Measurements from ENCODE around the gene NHS.

Gene NHS

DNA sequence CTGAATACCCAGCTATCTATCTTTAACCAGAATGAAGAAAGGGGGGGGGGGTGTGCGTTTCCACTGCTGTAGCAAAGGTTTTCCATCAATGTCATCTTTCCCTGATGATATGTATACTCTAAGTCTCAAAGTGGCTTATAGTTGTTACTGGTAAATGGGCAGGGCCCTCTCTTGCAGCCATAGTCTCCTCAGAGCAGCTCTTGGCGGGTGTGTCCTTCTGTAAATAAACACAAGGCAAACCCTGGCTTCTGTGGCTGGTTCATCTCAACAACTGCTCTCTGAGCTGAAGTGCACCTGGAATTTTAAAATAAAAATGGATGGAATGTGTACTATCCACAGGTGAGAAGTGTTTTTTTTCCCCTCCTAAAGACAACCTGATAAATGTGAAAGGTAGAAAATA lies 304.8 kb downstream of the NHS start:
- Histone ChIP-seq H3K9me3 (no peaks in the 10 kb centered on the region), H3K4me3 (no peak overlapping the region), H3K36me3 (no peaks in the 10 kb centered on the region), H3K27ac (no peak overlapping the region), H3K4me1 (peaks cover 0 to 18% (median 5%) of the 10 kb centered on the region in 4 donors), H3K27me3 (no peaks in the 10 kb centered on the region)
- intact Hi-C loops (cut with DNase I; ENCODE audit: low total_unique reads) = no loop called here
- no peak for DNase-seq
- TF ChIP-seq, protein P1, sequence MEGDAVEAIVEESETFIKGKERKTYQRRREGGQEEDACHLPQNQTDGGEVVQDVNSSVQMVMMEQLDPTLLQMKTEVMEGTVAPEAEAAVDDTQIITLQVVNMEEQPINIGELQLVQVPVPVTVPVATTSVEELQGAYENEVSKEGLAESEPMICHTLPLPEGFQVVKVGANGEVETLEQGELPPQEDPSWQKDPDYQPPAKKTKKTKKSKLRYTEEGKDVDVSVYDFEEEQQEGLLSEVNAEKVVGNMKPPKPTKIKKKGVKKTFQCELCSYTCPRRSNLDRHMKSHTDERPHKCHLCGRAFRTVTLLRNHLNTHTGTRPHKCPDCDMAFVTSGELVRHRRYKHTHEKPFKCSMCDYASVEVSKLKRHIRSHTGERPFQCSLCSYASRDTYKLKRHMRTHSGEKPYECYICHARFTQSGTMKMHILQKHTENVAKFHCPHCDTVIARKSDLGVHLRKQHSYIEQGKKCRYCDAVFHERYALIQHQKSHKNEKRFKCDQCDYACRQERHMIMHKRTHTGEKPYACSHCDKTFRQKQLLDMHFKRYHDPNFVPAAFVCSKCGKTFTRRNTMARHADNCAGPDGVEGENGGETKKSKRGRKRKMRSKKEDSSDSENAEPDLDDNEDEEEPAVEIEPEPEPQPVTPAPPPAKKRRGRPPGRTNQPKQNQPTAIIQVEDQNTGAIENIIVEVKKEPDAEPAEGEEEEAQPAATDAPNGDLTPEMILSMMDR (IDR thresholded peaks at IDR 0.05) = no peak

GRCh38 chrX:17680732-17681413 lies 305.9 kb downstream of the NHS start:
- H3K4me3 ChIP-seq = no peak overlapping the region
- H3K4me1 ChIP-seq = peaks cover 0 to 26% (median 5%) of the 10 kb centered on the region in 4 donors
- H3K27ac ChIP-seq = no peak overlapping the region
- intact Hi-C loops (cut with DNase I; ENCODE audit: low total_unique reads) = no loop called here
- no peak for DNase-seq
- H3K36me3 ChIP-seq = no peaks in the 10 kb centered on the region
- H3K27me3 ChIP-seq = no peaks in the 10 kb centered on the region
- TF ChIP-seq, protein P1 (IDR thresholded peaks at IDR 0.05) = no peak
- no peaks in the 10 kb centered on the region for H3K9me3 ChIP-seq

DNA sequence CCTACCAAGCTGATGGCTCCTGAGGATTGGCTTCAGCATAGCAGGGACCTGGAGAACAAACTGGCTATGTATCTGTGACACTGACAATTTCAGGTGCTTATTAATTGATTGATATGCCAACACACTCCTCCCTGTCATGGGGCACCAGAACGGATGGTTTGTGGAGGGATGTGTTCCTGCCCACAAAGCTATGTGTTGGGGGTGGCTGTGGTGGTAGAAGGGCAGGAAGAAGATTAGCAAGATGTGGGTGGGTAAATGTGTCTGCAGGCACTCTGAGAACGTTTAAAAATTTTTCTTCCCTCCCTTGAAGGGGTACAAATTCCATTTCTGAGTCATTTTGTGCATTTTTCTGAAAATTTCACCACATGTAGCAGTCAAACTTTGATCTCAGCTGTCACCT lies 307.3 kb downstream of the NHS start:
- no peak for DNase-seq
- TF ChIP-seq, protein P1 (IDR thresholded peaks at IDR 0.05) = no peak
- Histone ChIP-seq H3K27me3 (no peaks in the 10 kb centered on the region), H3K4me1 (peaks cover 0 to 26% (median 5%) of the 10 kb centered on the region in 4 donors), H3K4me3 (no peak overlapping the region), H3K36me3 (no peaks in the 10 kb centered on the region), H3K27ac (no peak overlapping the region), H3K9me3 (no peaks in the 10 kb centered on the region)
- intact Hi-C loops (cut with DNase I; ENCODE audit: low total_unique reads) = no loop called here

DNA sequence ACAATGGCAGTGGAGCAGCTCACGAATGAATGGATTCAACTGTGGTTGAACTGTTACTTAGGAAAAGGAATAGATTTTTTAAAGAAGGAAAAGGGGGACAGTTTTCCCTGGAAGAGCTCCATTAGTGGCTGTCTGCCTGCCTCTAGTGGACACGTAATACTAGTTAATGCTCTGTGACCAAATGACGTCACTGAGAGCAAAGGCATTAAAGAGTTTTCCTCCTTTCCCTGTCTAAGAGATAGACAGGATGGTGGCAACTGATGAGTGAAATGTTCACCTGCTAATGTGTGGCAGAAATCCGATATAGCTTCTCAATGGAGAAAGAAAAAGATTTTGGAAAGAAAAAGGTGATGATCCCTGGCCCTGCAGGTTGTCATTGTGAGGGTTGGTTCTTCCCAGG lies 310.0 kb downstream of the NHS start:
- intact Hi-C loops (cut with DNase I; ENCODE audit: low total_unique reads) = loop anchor here (5.0 kb wide), 1 partner anchor 143 kb away; no protein-coding TSS in a partner anchor
- TF ChIP-seq, protein P1 (IDR thresholded peaks at IDR 0.05) = no peak
- DNase-seq = no peak
- Histone ChIP-seq H3K9me3 (no peaks in the 10 kb centered on the region), H3K4me1 (peaks cover 0 to 27% (median 5%) of the 10 kb centered on the region in 4 donors), H3K27me3 (no peaks in the 10 kb centered on the region), H3K36me3 (no peaks in the 10 kb centered on the region), H3K4me3 (no peak overlapping the region), H3K27ac (no peak overlapping the region)

DNA sequence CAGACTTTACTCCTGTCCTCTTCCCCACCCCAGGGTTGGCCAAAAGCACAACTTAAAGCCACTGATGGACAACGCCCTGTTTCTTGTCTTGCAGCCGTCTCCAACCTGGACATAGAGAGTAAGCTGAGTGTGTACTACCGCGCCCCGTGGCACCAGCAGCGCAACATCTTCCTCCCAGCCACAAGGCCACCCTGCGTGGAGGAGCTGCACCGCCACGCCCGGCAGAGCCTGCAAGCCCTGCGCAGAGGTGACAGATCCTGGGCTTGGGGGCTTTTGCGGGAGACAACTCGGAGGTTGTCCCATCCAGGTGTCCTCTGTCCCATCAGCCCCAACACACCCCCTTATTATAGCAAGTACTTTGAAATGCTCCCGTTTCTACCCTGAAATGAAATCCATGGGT lies 312.6 kb downstream of the NHS start:
- peaks cover 0 to 17% (median 2%) of the 10 kb centered on the region in 4 donors for H3K4me1 ChIP-seq
- no peaks in the 10 kb centered on the region for H3K27me3 ChIP-seq
- DNase-seq = no peak
- no peak overlapping the region for H3K4me3 ChIP-seq
- no peaks in the 10 kb centered on the region for H3K36me3 ChIP-seq
- H3K27ac ChIP-seq = no peak overlapping the region
- H3K9me3 ChIP-seq = no peaks in the 10 kb centered on the region
- intact Hi-C loops (cut with DNase I; ENCODE audit: low total_unique reads) = loop anchor here (5.0 kb wide), 1 partner anchor 145 kb away; no protein-coding TSS in a partner anchor
- TF ChIP-seq, protein P1 (IDR thresholded peaks at IDR 0.05) = no peak
